HG03354 (cell line): ENCODE measurements around the gene KIR3DL1.
"Not testable (repeated sequence)": the region's sequence is repeated elsewhere in the genome, so short reads cannot be mapped to it uniquely, and the experiment has no call there.

Experiments
- ATAC-seq: cut with Tn5 transposase; IDR thresholded peaks from one replicate; pipeline ENCODE4 v1.9.1; 2021; ENCODE audit warnings: mild to moderate bottlenecking; ENCODE audit not compliant: unreplicated experiment, poor library complexity, severe bottlenecking

The KIR3DL1 gene

DNA sequence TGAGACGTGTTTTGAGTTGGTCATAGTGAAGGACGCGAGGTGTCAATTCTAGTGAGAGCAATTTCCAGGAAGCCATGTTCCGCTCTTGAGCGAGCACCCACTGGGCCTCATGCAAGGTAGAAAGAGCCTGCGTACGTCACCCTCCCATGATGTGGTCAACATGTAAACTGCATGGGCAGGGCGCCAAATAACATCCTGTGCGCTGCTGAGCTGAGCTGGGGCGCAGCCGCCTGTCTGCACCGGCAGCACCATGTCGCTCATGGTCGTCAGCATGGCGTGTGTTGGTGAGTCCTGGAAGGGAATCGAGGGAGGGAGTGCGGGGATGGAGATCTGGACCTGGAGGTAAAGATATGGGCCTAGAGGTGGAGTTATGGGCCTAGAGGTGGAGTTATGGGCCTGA lies at the start of gene KIR3DL1:
TSS of gene KIR3DL1 (plus strand) at position 218 of the 400 bp plus-strand sequence.
- ATAC-seq: not testable (repeated sequence)

DNA sequence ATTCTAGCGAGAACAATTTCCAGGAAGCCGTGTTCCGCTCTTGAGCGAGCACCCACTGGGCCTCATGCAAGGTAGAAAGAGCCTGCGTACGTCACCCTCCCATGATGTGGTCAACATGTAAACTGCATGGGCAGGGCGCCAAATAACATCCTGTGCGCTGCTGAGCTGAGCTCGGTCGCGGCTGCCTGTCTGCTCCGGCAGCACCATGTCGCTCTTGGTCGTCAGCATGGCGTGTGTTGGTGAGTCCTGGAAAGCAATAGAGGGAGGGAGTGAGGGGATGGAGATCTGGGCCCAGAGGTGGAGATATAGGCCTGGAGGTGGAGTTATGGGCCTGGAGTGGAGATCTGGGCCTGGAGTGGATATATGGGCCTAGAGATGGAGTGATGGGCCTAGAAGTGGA lies 46.6 kb upstream of the KIR3DL1 start, which contains the start of gene KIR2DL1:
TSS of gene KIR2DL1 (plus strand) at position 148 of the 400 bp plus-strand sequence. CDS start at position 206, 58 bp downstream.
- ATAC-seq: not testable (repeated sequence)

DNA sequence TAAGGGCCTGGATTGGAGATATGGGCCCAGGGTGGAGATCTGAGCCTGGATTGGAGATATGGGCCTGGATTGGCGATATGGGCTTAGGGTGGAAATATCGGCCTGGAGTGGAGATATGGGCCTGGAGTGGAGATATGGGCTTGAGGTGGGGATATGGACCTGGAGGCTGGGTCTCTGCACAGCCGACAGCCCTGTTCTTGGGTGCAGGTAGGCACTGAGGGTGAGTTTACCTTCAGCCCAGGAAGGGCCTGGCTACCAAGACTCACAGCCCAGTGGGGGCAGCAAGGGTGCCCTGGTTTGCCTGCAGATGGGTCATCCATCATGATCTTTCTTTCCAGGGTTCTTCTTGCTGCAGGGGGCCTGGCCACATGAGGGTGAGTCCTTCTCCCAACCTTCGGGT lies 45.8 kb upstream of the KIR3DL1 start:
- ATAC-seq: not testable (repeated sequence)

DNA sequence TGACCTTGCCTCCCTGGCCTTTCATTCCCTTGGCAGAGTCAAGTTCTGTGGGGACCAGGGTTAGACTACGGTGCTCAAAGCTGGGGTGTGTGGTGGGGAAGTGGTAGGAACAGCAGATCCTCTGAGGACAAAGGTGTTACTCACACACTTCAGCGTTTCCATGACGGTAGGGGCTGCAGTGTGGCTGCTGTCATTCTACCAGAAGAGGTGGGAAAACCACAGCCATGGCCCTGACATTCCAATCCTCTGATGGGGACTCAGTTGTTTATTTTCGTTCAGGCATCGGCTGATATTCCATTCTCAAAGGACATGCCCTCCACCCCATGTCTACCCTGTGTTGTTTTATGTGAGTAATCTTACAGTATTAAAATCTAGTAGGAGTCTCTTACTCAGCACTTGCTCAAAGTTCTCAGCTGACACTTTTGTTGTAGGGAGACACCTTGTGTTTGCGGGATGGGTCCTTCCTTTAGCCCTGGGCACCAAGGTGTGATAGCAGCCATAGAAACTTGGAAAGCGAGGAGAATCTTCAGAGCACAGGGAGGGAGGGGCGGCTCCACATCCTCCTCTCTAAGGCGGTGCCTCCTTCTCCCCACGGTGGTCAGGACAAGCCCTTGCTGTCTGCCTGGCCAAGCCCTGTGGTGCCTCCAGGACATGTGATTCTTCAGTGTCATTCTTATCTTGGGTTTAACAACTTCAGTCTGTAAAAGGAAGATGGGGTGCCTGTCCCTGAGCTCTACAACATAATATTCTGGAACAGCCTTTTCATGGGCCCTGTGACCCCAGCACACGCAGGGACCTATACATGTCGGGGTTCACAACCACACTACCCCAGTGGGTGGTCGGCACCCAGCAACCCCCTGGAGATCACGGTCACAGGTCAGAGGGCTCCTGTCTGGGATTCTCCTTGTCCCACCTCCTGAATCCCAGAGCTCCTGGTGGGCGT lies 45.0 kb upstream of the KIR3DL1 start:
- not testable (repeated sequence) for ATAC-seq

DNA sequence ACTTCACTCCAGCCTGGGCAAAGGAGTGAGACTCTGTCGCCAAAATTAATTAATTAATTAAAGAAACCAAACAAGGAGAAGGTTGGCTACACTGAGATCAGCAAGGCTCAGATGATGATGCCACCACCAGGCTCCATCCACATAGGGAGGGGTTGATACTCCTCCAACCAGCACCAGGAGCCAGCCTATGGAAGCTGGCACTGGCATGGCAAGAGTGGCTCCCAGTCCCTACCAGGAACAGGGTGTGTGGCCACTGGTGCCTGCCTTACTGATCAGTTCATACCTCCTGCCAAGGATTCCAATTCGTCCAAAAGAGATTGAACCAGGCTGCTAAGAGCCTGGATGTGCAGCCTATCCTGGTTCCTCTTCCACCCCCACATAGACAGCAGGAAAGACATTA lies 43.6 kb upstream of the KIR3DL1 start:
- not testable (repeated sequence) for ATAC-seq

DNA sequence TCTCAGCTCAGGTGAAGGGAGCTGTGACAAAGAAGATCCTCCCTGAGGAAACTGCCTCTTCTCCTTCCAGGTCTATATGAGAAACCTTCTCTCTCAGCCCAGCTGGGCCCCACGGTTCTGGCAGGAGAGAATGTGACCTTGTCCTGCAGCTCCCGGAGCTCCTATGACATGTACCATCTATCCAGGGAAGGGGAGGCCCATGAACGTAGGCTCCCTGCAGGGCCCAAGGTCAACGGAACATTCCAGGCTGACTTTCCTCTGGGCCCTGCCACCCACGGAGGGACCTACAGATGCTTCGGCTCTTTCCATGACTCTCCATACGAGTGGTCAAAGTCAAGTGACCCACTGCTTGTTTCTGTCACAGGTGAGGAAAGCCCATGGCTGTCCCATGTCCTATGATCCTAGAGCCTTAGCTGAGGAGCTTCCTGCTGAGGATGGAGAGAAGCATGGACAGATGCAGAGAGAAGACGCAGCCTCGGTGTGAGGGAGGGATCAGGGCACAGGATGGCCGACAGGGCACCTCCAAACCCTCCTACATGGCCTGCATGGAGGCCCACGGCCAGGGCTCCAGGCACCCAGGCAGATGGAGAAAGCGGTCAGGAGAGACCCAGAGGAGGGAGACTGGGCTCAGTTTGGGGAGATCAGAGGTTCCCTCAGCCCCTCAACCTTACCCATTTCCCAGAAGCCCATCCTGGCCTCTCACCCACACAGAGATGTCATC lies 41.0 kb upstream of the KIR3DL1 start:
- ATAC-seq: not testable (repeated sequence)

DNA sequence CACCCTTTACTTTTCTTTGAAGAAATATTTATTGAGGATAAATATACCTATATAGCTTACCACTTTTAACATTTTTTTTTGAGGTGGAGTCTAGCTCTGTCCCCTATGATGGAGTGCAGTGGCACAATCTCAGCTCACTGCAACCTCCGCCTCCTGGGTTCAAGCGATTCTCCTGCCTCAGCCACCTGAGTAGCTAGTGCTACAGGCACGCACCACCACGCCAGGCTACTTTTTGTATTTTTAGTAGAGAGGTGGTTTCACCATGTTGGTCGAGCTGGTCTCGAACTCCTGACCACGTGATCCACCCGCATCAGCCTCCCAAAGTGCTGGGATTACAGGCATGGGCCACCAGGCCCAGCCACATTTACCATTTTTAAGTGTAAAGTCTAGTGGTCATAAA lies 40.4 kb upstream of the KIR3DL1 start:
- not testable (repeated sequence) for ATAC-seq

DNA sequence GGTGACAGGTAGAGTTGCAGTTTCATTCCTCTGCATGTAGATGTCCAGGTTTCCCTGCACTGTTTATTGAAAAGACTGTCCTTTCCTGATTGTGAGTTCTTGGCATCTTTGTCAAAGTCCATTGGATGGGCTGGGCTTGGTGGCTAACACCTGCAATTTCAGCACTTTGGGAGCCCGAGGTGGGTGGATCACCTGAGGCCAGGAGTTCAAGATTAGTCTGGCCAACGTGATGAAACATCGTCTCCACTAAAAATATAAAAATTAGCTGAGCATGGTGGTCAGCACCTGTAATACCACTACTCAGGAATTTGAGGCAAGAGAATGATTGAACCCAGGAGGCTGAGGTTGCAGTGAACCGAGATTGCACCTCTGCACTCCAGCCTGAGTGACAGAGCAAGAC lies 38.4 kb upstream of the KIR3DL1 start:
- not testable (repeated sequence) for ATAC-seq

DNA sequence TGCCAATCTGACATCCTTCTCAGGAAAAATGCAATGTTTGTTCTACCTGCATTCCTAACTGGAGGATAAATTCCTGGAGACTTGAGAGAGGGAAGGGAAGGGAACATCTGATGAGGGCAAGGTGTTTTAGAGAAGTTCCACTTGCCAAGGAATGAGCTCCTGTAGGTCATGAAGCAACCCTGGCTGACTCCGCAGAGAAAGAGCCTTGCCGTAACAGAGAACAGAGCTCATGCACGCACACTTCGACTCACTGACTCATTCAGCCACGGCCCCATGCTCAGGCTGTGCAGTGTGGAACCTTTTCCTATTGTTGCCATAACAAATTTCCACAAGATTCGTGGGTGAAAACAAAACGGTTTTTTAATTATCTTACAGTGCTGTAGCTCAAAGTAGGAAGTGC lies 37.4 kb upstream of the KIR3DL1 start:
- not testable (repeated sequence) for ATAC-seq

DNA sequence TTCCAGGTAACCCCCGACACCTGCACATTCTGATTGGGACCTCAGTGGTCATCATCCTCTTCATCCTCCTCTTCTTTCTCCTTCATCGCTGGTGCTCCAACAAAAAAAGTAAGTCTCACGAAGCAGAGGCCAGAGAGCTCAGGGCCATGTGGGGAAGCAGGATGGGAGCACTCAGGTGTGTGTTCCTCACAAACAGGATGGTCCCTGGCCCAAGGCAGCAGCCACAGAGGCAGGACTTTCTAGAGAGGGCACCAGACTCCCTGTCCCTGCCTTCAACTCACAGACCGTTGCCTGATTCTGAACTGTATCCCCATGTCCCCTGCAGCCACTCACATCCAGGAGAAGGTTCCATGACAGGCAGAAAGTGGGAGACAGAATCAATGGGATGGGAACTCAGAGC lies 33.4 kb upstream of the KIR3DL1 start:
- ATAC-seq: not testable (repeated sequence)

DNA sequence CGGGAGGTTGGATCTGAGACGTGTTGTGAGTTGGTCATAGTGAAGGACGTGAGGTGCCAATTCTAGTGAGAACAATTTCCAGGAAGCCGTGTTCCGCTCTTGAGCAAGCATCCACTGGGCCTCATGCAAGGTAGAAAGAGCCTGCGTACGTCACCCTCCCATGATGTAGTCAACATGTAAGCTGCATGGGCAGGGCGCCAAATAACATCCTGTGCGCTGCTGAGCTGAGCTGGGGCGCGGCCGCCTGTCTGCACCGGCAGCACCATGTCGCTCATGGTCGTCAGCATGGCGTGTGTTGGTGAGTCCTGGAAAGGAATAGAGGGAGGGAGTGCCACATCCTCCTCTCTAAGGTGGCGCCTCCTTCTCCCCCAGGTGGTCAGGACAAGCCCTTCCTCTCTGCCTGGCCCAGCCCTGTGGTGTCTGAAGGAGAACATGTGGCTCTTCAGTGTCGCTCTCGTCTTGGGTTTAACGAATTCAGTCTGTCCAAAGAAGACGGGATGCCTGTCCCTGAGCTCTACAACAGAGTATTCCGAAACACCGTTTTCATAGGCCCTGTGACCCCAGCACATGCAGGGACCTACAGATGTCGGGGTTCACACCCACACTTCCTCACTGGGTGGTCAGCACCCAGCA lies 30.1 kb upstream of the KIR3DL1 start:
- ATAC-seq: not testable (repeated sequence)

DNA sequence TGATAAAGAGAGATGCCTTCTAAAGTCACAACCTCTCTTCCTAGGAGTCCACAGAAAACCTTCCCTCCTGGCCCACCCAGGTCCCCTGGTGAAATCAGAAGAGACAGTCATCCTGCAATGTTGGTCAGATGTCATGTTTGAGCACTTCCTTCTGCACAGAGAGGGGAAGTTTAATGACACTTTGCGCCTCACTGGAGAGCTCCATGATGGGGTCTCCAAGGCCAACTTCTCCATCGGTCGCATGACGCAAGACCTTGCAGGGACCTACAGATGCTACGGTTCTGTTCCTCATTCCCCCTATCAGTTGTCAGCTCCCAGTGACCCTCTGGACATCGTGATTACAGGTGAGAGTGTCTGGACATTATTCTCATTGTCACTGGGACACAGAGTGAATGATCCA lies 28.1 kb upstream of the KIR3DL1 start:
- ATAC-seq: not testable (repeated sequence)

DNA sequence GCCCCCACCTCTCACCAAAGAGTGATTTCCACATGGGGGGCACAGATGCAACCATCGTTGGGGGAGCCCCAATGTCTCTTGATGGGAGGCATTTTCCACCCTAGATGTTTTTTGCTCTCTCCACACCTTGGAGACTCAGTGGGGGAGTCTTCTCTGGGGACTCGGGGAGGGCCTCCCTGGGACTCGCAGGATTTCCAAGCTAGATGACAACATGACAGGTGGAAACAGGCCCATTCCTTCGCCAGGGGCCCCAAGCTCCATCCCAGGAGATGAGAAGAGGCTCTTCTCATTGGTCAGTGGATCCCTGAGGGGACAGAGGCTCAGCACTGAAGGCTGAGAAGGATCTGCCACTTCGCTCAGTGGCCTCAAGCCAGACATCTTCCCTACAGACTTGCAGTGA lies 25.6 kb upstream of the KIR3DL1 start:
- no peak for ATAC-seq

DNA sequence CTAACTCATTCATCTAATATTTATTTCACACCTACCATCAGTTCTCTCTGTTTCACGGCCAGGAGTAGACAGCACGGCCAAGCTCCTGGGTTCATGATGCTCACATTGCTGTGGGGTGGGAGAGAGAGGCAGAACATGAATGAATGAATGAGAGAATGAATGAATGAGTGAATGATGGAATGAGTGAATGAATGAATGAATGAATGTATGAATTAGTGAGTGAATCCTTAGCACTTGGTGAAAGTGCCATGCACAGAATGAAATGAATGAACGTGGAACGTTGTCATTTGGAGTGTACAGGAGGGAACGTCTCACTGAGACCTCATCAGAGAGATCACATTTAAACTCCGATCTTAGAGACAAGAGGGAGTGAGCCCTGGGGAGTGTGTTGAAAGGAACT lies 24.8 kb upstream of the KIR3DL1 start:
- no peak for ATAC-seq

DNA sequence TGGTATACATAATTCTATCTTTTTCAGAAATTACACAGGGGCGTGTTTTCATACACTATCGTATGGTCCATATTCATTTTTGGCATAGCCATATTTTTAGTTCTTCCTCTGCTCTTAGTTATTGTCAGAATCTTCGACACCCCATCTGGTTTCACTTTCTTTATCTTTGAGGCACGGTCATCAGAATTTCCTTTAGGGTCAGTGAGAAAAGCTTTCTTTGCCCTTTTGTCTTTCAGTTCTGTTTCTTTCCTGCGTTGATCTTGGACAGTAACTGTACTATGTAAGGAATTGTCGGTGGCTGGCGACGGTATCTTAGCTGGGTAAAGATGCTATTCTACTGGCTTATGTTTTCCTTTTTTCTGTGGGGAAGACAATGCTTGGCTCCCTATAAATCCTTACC lies 23.5 kb upstream of the KIR3DL1 start:
- ATAC-seq: no peak

DNA sequence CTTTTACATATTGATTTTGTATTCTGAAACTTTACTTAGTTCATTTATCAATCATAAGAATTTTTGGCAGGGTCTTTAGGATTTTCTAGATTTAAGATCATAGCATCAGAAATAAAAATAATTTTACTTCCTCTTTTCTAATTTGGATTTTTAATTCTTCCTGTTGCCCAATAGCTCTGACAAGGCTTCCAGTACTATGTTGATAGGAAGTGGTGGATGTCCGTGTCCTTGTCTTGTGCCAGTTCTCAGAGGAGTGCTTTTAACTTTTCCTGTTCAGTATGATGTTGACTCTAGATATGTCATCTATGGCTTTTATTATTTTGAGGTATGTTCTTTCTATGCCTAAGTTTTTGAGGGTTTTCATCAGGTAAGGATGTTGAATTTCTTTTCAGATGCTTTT lies 20.5 kb upstream of the KIR3DL1 start:
- no peak for ATAC-seq

DNA sequence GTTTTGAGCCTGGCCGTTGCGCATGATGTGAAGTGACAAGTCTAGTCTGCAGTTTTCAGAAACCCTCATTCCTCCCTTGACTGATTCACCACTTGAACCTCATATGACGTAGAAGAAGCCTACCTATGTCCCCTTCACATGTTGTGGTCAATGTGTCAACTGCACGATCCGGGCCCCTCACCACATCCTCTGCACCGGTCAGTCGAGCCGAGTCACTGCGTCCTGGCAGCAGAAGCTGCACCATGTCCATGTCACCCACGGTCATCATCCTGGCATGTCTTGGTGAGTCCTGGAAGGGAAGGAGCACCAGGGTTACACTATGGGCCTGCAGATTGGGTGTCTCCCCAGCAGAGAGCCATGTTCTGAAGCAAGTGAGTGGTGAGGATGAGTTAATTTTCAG lies 12.9 kb upstream of the KIR3DL1 start, which contains the start of gene KIR2DL4:
TSS of gene KIR2DL4 (plus strand) at position 201 of the 400 bp plus-strand sequence. CDS start at position 243, 42 bp downstream.
- ATAC-seq: no peak

DNA sequence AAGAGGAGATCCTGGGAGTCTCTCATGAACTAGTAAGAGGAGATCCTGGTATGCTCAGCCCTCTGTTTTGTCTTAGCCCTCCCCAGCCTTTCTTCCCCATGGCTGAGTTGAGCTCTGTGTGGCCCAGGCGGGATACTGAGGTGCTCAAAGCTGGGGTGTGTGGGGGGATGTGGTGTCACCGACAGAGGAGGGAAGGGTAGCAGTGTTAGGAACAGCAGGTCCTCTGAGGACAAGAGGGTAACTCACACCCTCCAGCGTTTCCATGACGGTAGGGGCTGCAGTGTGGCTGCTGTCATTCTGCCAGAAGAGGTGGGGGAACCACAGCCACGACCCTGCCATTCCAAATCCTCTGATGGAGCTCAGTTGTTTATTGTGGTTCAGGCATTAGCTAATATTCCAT lies 12.2 kb upstream of the KIR3DL1 start:
- no peak for ATAC-seq

DNA sequence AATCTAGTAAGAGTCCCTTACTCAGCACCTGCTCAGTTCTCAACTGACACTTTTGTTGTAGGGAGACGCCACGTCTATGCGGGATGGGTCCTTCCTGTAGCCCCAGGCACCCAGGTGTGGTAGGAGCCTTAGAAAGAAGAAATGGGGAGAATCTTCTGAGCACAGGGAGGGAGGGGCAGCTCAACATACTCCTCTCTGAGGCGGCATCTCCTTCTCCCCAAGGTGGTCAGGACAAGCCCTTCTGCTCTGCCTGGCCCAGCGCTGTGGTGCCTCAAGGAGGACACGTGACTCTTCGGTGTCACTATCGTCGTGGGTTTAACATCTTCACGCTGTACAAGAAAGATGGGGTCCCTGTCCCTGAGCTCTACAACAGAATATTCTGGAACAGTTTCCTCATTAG lies 11.7 kb upstream of the KIR3DL1 start:
- no peak for ATAC-seq
